SKM-1 (cell line): Measurements from ENCODE around the gene VCAM1.

Experiments used
- DNase-seq: peaks from one replicate; lab custom pipeline; 2025; ENCODE audit not compliant: unreplicated experiment; lab: John Stamatoyannopoulos, UW

The VCAM1 gene

DNA sequence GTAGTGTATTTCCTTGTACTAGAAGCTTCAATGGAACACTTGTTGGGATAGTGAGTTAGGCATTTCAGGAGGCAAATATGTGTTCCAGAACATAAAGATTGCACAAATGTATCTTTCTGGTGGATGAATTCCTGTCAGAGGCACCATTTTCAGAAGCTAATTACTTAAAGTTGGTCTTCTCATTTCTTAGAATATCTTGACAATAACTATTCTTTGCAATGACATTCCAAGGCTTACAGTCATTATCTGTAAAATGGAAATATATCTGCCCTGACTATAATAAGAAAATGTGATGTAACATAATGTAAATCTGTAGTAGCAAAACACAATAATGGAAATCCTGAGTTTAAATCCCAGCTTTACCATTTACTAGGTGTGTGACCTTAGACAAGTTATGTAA is 2.7 kb downstream of the VCAM1 start:
- DNase-seq: no peak

- DNase-seq: no peak
Measured at GRCh38 chr1:100724281-100724680, 4.7 kb downstream of the VCAM1 start.

- DNase-seq: no peak
Measured at GRCh38 chr1:100730130-100730529, 10.6 kb downstream of the VCAM1 start.

DNA sequence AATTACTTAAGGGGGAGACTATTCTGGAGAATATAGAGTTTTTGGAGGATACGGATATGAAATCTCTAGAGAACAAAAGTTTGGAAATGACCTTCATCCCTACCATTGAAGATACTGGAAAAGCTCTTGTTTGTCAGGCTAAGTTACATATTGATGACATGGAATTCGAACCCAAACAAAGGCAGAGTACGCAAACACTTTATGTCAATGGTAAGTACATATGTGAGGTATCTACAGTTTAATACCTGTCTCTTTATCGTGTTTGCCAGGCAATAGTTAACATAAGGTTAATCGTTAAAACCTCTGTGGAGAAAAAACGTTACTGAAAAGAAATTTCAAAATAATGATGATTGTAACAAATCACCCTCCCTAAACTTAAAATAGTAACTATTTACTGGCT is 11.8 kb downstream of the VCAM1 start:
- DNase-seq: no peak

- DNase-seq: no peak
Measured at GRCh38 chr1:100731758-100732157, 12.2 kb downstream of the VCAM1 start.

DNA sequence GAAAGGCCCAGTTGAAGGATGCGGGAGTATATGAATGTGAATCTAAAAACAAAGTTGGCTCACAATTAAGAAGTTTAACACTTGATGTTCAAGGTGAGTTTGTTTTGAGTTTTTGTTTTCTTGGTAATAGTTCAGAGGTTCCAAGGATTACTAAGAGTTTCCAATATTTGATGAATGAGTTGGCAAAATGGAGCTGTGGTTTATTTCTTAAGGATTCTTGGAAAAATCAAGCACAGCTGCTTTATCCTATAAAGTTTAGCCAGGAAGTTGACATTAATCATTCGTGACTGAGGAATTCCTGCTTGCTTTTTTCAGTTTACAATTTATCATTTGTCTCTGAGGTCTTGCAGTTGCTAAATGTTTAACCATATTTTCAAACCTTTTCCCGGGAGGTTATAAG is 15.1 kb downstream of the VCAM1 start:
- DNase-seq: no peak

DNA sequence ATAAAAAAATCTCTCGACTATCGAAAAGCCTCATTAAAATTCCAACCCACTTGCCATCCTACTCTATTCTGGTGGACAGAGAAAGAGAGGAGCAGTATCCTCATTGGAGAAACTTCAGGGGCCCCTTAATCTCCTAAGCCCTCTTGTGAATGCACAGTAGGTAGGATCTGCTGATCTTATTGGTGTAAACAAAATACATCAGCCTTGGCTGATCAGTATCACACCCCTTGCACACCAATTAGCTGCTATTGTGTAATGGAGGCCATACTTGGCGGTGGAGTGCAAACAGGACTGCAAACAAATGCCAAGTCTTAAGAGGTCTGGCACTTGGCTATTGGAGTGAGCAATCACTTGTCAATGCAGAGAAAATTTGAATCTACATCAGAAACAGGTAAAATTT is 15.7 kb downstream of the VCAM1 start:
- no peak for DNase-seq

DNA sequence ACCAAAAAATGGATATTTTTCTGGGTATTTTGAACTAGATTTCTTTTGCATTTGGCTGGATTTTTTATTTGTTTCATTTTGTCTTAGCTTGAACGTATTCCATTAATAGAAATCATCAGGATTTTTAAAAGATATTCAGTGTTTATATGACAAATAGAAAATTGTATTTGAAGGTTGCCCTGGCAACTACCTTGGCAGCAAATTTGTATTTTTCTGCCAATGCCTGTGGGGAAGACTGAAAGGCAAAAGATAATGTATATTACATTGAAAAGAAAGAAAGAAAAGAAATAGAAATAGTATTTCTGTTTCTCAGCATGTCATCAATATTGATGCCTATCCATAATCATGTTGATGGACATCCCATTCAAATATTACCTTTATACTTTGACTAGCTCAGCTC is 16.8 kb downstream of the VCAM1 start:
- DNase-seq: no peak

DNA sequence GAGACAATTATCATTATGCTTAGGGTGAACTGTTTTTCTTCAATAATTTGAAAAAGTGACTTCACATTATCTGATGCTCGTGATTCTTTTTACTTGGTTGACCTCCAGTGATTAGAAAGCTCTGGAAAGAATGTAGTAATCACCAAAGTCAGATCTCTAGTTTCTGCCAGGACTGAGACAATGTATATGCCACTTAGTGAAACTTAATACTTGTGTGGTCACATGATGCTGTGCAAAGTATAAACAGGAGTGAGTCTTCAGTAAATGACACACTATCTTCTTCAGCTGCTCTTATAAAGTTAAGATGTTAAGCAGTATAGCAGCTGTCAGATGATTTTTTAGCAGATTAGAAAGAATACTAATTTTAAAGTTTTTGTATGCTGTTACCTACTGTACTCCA is 17.2 kb downstream of the VCAM1 start:
- DNase-seq: no peak

GRCh38 chr1:100746542-100746932 is 27.0 kb downstream of the VCAM1 start:
- no peak for DNase-seq

DNA sequence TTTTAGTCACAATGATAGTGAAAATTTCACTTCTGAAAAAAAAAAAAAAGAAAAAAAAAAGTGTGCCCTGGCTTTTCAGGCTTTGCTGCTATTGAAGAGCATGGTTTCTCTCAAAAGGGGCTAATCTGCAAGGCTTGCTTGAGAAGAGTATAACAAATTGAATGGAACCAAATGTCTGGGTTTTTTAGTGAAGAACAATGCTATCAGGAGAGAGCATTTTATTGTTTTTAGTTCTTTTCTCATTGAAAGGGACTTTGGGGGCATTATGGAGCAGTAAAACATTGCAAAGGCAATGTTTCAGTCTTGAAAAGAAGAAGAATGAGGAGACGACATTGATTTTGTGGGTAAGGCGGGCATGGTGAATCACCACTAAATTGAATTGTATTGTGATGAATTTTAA is 28.2 kb downstream of the VCAM1 start:
- DNase-seq: no peak

DNA sequence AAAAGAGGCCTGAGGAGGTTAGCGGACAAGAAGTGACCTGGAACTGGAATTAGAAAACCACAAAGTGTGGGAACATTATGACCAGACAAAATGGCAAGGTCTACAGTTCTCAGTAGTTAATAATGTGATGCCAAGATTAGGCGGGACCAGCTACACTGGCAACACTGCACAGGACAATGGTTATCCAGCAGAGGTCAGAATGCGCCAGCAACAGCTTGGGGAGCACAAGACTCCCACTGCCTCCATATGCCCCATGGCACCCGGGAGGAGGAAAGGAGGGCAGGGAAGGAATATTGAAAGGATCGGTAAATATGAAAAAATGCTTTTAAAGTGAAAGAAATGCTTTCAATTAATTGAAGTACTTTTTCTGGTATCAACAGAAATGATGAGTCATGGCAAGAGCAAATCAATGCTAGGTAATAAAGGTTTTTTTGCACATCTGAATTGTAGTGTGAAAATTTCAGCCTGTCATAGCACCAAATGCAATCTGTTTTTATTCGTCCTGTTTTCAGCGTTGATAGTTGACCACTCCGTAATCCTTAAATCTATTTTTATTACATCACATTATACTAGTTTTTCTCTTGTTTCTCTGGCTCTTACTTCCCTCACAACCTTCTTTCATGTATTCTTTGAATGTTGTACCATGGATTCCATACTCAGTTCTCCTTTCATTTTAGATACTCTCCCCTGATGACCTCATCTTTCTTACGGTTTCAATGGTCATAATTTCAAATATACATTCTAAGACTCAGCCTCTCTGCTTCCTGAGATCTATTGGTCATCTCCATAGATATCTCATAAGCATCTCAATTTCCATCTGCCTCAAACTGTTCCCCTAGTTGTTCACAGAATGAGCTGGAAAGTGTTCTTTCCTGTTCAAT is 30.7 kb downstream of the VCAM1 start:
- DNase-seq: no peak

- no peak for DNase-seq
Measured at GRCh38 chr1:100752791-100753190, 33.2 kb downstream of the VCAM1 start.

- no peak for DNase-seq
Measured at GRCh38 chr1:100757946-100758345, 38.4 kb downstream of the VCAM1 start.

DNA sequence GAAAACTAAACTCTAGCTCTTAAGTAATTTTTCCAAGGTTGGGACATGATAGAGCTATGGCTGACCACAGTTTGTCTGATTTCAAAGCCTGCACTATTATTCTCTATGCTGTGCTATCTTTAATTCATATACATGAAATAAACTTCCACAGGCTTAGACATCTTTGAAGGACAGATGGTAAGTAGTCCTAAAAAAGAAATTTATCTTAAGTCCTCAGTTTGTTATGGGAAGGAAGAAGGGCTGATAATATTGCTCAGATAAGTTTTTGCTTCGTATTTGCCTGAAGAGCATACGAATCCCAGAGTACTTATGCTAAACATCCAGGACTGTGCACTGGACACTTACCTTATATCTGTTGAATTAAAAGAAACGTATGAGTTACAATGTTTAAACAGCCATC is 39.6 kb downstream of the VCAM1 start:
- no peak for DNase-seq

GRCh38 chr1:100760511-100760910 is 41.0 kb downstream of the VCAM1 start:
- no peak for DNase-seq

- no peak for DNase-seq
Measured at GRCh38 chr1:100762461-100762860, 42.9 kb downstream of the VCAM1 start.

DNA sequence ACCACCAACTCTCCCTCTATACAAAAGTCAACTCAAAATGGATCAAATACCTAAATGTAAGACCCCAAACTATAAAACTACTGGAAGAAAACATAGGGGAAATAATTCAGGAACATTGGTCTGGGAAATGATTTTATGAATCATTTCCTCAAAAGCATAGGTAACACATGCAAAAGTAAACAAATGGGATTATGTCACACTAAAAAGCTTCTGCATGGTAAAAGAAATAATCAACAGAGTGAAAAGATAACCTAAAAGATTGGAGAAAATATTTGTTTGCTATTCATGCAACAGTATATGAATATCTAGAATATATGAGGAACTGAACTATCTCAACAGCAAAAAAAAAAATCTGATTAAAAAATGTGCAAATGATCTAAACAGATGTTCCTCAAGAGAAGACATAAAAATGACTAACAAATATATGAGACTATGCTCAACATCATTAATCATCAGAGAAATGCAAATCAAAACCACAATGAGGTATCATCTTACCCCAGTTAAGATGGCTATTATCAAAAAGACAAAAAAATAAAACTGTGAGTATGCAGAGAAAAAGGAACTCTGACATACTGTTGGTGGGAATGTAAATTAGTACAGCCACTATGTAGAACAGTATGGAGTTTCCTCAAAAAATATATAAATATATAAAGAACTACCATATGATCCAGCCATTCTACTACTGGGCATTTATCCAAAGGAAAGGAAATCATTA is 47.8 kb downstream of the VCAM1 start:
- no peak for DNase-seq

- DNase-seq: no peak
Measured at GRCh38 chr1:100769323-100769722, 49.8 kb downstream of the VCAM1 start.

DNA sequence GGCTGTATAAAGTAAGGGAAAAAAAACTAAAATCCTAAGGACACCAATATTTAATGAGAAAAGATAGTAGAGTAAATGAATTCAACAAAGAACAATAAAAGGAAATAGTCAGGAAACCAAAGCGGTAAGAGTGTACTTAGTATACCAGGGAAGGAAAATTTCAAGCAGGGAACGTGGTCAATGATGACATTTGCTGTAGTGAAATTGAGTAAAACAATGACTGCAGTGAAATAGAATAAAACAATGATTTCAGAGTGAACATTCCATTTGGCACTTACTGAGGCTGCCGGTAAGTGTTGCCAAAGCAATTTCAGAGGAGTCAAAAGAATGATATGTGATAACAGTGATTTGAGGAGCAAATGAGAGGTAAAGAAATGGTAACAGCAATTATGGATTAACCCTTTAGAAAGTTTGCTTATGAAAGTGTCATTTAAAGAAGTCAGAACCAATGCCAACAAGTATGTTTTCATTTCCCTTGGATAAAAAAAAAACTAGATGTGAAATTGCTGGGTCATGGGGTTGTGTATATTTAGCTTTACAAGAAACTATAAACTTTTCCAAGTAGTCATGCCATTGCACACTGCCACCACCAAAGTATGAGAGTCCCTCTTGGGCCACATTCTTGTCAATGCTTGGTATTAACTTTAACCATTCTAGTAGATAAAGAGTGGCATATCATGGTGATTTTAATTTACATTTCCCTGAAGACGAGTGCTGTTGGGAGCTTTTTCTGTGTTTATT is 50.5 kb downstream of the VCAM1 start:
- DNase-seq: no peak

DNA sequence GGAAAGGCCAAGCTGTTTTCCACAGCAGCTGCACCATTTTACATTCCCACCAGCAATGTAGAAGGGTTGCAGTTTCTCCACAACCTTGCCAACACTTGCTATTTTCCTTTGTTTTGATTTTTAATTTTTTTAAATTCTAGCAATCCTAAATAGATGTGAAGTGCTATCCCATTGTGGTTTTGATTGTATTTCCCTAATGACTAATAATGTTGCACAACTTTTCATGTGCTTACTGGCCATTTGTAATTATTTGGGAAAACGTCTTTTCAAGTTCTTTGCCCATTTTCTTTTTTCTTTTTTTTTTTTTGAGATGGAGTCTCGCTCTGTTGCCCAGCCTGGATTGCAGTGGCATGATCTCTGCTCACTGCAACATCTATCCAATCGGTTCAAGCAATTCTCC is 53.9 kb downstream of the VCAM1 start:
- DNase-seq: no peak

GRCh38 chr1:100774370-100774769 is 54.8 kb downstream of the VCAM1 start:
- DNase-seq: no peak
